ENCODE measurements around the gene CMIP. TPM values are rescaled to one million over a fixed set of nuclear protein-coding genes. Genes with fewer than 3 reads are reported as not detected.
A peak's percentile ranks its signal among the peaks of the same experiment; 100 is the strongest.

CMIP gene
- total RNA-seq, 4 donors from 2014 or later = 17.1 to 60.5 (median 39.7) TPM

DNA sequence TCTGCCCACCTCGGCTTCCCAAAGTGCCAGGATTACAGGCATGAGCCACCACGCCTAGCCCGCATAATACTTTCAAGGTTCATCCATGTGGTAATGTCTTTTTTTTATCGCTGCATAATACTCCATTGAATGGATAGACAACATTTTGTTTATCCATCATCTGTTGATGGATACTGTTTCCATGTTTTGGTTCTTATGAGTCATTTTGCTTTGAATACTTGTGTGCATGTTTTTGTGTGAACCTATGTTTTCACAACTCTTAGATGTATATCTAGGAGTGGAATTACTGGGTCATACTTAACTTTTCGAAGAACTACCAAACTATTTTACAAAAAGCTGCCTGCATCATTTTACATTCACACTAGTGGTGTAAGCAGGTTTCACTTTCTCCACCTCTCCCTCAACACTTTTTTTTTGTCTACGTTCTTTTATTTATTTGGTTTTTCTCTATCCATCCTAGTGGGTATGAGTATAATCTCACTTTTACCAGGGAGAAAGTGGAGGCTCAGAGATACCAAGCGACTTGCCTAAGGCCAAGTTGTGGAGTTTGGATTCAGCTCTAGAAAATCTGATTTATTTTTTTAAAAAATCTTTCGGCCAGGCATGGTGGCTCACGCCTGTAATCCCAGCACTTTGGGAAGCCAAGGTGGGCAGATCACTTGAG, 151.2 kb downstream of the CMIP start:
- no peak for DNase-seq
- 92 to 95% methylated on average over 9 of the region's 9 CpGs for WGBS, 2 donors
- TF ChIP-seq POLR2A (IDR thresholded peaks at IDR 0.05) (no peak), CTCF (IDR thresholded peaks at IDR 0.05) (no peak)
- Histone ChIP-seq H3K4me1 (peaks cover 27 to 72% (median 31%) of the 10 kb centered on the region in 3 donors), H3K4me3 (no peak overlapping the region), H3K36me3 (peaks cover 0 to under 1% (median 0%) of the 10 kb centered on the region in 3 donors), H3K9me3 (no peaks in the 10 kb centered on the region), H3K27me3 (no peaks in the 10 kb centered on the region), H3K27ac (no peak overlapping the region)
- intact Hi-C loops (cut with DNase I) = no loop called here

DNA sequence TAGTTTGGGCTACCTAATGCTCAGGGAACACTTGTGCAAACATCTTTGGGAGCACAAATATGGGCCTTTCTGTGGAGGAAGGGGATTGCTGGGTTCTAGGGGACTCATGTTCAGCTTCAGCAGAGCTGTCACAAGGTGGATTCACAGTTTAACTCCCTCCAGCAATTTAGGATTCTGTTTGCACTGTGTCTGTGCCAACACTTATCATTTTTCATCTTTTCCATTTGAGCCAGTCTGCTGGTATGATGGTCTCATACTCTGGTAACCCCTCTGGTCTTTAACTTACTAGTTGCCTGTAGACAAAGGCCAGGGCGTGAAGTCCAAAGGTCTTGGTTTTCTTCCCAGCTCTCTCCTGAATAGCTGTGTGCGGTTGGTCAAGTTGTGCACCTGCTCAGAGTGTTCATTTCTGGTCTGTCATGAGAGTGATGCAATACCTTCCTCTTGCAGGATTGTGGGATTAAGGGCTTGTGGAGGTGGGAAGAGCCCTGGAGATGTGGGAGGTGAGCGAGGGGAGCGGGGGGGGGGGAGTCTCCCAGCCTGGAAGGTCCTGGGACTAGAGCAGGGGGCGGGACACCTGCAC, 152.6 kb downstream of the CMIP start:
- Histone ChIP-seq H3K9me3 (no peaks in the 10 kb centered on the region), H3K27me3 (no peaks in the 10 kb centered on the region), H3K27ac (peak overlapping the region in 1 of 4 donors; percentile 9), H3K4me1 (peaks cover 36 to 78% (median 44%) of the 10 kb centered on the region in 3 donors), H3K4me3 (no peak overlapping the region), H3K36me3 (no peaks in the 10 kb centered on the region)
- no peak for TF ChIP-seq CTCF (IDR thresholded peaks at IDR 0.05)
- TF ChIP-seq POLR2A (IDR thresholded peaks at IDR 0.05) = no peak
- DNase-seq = no peak
- WGBS, 2 donors = 82 to 88% methylated on average over 2 to 5 of the region's 5 CpGs
- intact Hi-C loops (cut with DNase I) = no loop called here

GRCh38 chr16:81598083-81598482, 153.5 kb downstream of the CMIP start:
- H3K27ac ChIP-seq = no peak overlapping the region
- H3K36me3 ChIP-seq = no peaks in the 10 kb centered on the region
- DNase-seq = no peak
- intact Hi-C loops (cut with DNase I) = no loop called here
- TF ChIP-seq CTCF (IDR thresholded peaks at IDR 0.05) (peak in 1 of 6 experiments; percentile 3), POLR2A (IDR thresholded peaks at IDR 0.05) (no peak)
- no peaks in the 10 kb centered on the region for H3K27me3 ChIP-seq
- H3K4me1 ChIP-seq = peaks cover 38 to 78% (median 41%) of the 10 kb centered on the region in 3 donors
- no peaks in the 10 kb centered on the region for H3K9me3 ChIP-seq
- WGBS, 2 donors = 91 to 93% methylated on average over 9 to 12 of the region's 12 CpGs
- no peak overlapping the region for H3K4me3 ChIP-seq

DNA sequence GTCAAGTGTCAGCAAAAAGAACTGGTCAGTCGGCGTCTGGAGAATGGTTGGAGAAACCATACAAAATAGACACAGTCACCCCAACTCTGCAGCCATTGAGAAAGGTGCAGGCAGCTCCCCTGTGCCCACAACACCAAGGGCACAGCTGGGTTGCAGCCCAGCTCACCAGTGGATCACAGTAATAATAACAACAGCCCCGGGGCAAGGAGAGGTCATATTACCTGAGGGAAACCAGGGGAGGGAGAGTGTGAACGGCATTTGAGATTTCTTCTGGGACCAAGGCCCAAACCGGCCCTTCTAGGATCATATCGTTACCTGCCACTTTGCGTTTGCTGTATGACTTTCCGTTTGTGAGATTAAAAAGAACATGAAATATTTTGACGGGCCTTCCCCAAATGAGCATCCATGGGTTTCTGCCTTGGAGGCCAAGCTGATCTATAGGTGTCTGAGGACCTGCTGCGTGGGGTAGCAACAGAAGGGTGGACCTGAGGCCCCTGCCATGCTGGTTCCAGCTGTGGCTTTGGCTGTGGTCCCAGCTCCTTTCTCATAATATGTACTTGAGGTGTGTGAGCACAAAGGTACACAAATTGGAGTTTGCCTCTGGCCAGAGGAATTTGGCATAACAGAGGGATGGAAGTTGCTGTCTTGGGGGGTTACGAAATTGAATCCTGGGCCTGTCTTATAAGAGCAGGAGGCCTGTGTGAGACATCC, 154.6 kb downstream of the CMIP start:
- Histone ChIP-seq H3K4me3 (no peak overlapping the region), H3K27ac (peak overlapping the region; percentile 69 to 89 (median 82)), H3K27me3 (no peaks in the 10 kb centered on the region), H3K9me3 (no peaks in the 10 kb centered on the region), H3K4me1 (peaks cover 32 to 73% (median 36%) of the 10 kb centered on the region in 3 donors), H3K36me3 (no peaks in the 10 kb centered on the region)
- DNase-seq = no peak
- 40 to 60% methylated on average over 11 of the region's 11 CpGs for WGBS, 2 donors
- intact Hi-C loops (cut with DNase I) = no loop called here
- no peak for TF ChIP-seq POLR2A (IDR thresholded peaks at IDR 0.05)
- no peak for TF ChIP-seq CTCF (IDR thresholded peaks at IDR 0.05)

- peaks cover 32 to 81% (median 39%) of the 10 kb centered on the region in 3 donors for H3K4me1 ChIP-seq
- no peaks in the 10 kb centered on the region for H3K36me3 ChIP-seq
- H3K4me3 ChIP-seq = no peak overlapping the region
- WGBS, 2 donors = 35 to 40% methylated on average over 5 of the region's 5 CpGs
- H3K9me3 ChIP-seq = no peaks in the 10 kb centered on the region
- H3K27me3 ChIP-seq = no peaks in the 10 kb centered on the region
- H3K27ac ChIP-seq = peak overlapping the region; percentile 75 to 89 (median 85)
- no peak for TF ChIP-seq CTCF (IDR thresholded peaks at IDR 0.05)
- TF ChIP-seq POLR2A (IDR thresholded peaks at IDR 0.05) = no peak
- DNase-seq = no peak
- intact Hi-C loops (cut with DNase I) = no loop called here
These were observed 155.7 kb downstream of the CMIP start for GRCh38 chr16:81600275-81600674.

Data from esophagus squamous epithelium (tissue), 5 donors.